DMS 273 treated with DMSO at 0.1 percent for 48 hours (cell line): Measurements from ENCODE around the gene LRRC37B.
"Not testable (repeated sequence)": the region's sequence is repeated elsewhere in the genome, so short reads cannot be mapped to it uniquely, and the experiment has no call there.

ENCODE experiments used
- DNase-seq: peaks from one replicate; lab custom pipeline; 2025; lab: John Stamatoyannopoulos, UW

The LRRC37B gene

DNA sequence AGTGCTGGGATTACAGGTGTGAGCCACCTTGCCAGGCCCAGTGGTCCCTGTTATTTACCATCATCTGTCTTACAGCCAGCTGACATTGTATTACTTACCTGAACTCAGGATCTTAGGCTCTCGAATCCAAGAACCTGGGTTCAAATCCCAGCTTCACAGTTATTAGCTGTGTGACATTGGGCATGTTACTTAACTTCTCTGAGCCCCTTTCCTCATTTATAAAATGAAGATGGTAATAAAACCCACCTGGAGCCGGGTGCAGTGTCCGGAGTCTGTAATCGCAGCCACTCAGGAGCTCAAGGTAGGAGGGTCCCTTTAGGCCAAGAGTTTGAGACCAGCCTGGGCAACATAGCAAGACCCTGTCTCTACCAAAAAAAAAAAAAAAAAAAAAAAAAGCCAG, 79.7 kb downstream of the LRRC37B start:
- not testable (repeated sequence) for DNase-seq

DNA sequence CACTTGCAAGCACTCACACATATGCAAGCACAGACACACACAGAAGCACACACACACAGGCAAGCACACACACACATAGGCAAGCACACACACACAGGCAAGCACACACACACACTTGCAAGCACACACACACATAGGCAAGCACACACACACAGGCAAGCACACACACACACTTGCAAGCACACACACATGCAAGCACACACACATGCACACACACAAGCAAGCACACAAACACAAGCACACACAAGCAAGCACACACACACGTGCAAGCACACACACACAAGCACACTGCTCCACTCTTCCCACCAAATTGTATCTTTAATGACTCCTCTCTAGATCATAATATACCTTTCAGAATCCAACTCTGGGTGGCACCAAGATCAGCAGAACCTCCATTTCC, 84.9 kb downstream of the LRRC37B start:
- DNase-seq = not testable (repeated sequence)

DNA sequence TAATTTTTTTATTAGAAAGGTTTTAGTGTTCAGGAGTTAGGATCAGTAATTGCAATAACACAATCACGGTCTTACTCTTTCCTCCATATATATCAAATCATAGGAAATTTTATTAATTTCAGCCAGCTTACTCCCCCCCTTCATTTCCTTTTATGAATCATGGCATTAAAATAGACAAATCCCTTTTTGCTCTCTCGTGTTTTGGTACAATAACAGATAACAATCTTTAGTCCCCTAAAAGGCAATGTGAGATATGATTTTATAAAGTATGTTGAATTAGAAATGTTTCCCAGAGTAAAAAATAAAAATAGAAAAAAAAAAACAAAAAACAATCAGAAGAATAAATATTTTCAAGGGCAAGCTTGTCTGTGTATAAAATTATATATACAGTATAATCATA, 92.5 kb downstream of the LRRC37B start:
- DNase-seq = no peak

DNA sequence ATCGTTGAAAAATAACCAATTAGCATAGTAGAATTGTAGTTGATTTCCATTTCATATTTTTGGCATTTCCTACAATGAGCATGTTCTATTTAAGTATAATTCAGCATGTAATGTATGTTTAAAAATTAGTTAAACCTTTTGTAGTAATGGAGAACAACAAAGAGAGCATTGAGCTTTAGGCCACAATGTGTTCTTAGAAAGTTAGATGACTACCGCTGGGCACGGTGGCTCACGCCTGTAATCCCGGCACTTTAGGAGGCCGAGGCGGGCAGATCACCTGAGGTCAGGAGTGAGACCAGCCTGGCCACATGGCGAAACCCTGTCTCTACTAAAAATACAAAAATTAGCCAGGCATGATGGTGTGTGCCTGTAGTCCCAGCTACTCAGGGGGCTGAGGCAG, 93.1 kb downstream of the LRRC37B start:
- not testable (repeated sequence) for DNase-seq

DNA sequence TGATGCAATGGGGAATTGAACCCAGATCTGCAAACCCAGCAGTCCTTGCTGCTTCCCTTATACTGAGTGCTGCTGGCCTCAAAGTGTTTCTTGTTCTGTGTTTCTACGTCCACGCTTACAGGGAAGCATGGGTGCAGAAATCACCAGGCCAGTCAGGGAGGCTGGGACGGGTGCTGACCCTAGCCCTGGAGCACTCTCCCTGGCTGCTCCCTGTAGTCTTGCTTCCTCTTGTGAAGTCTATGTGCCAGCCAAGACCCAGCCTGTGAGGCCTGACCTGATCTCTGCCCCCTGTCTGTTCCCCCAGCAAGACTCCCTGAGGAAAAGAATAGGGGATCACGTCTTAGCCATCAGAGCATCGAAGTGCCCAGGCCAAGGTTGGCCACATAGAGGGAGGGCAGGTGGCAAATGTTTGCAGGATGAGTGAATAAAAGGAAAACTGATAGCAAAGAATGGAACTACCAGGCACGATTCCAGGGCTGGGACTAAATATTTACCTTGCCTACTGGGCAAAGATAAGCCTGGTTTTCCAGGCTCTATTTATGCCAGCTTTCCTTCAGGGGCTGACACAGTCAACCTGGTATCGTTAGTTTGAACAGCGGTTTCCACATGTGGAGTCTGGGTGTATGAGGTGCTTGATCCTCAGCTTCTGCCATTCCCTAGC, 93.9 kb downstream of the LRRC37B start:
- no peak for DNase-seq

DNA sequence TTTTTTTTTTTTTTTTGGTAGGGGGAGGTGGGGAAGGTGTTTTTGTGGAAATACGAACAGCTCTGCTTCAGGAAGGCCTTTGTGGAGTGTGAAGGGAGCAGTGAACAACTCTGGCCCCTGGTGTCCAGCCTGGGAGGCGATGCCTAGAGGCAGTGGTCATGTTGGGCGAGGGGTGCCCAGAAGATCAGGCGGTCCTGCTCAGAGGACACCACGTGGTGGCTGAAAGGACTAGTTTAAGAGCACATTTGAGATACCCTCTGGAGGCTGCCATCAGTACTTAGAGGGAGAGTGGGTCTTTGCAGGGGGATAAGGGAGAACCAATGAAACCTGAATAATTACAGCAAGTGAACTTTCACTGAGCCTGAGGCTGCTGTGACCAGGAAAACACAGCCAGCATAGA, 95.0 kb downstream of the LRRC37B start:
- DNase-seq = no peak

DNA sequence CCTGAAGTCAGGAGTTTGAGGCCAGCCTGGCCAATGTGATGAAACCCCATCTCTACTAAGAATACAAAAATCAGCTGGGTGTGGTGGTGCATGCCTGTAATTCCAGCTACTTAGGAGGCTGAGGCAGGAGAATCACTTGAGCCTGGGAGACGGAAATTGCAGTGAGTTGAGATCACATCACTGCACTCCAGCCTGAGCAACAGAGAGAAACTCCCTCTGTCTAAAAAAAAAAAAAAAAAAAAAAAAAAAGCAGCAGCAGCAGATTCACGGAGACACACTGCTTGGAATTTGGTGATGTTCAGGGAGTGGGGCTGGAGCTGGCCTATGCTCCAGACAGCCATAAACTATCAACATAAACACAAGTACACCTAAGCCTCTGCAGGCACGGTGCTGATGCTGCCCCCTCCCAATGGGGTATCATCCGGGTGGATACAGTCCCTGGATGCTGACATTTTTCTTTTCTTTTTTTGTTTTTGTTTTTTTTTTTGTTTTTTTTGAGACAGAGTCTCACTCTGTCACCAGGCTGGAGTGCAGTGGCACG, 95.5 kb downstream of the LRRC37B start:
- DNase-seq = no peak
